DOHH2 (cell line): ENCODE measurements around the gene DLG1.

ENCODE experiments used
- CTCF ChIP-seq: fragments of 200-600 bp; sonication (generic); IDR thresholded peaks from one replicate; pipeline ENCODE4 v1.5.1; 2014; ENCODE audit warnings: antibody characterized with exemption, mild to moderate bottlenecking, low read depth, low read length; ENCODE audit not compliant: poor library complexity, severe bottlenecking
- EZH2phosphoT487 ChIP-seq: fragments of 200-600 bp; sonication (generic); IDR thresholded peaks from 2 replicates; pipeline ENCODE4 v1.6.1; 2017; ENCODE audit warnings: borderline replicate concordance, mild to moderate bottlenecking, antibody characterized with exemption, low read length, moderate library complexity, mixed read lengths

GRCh38 chr3:197188963-197189362 is 109.4 kb downstream of the DLG1 start:
- TF ChIP-seq CTCF (no peak), EZH2phosphoT487 (no peak)
